DOHH2 (cell line): ENCODE measurements around the gene ADAM30.

ENCODE experiments used
- EZH2phosphoT487 ChIP-seq: fragments of 200-600 bp; sonication (generic); IDR thresholded peaks from 2 replicates; pipeline ENCODE4 v1.6.1; 2017; ENCODE audit warnings: borderline replicate concordance, mild to moderate bottlenecking, antibody characterized with exemption, low read length, moderate library complexity, mixed read lengths
- TF ChIP-seq, protein P1 (sequence below): fragments of 200-600 bp; sonication (generic); IDR thresholded peaks from one replicate; pipeline ENCODE4 v1.5.1; 2014; ENCODE audit warnings: antibody characterized with exemption, mild to moderate bottlenecking, low read depth, low read length; ENCODE audit not compliant: poor library complexity, severe bottlenecking

DNA sequence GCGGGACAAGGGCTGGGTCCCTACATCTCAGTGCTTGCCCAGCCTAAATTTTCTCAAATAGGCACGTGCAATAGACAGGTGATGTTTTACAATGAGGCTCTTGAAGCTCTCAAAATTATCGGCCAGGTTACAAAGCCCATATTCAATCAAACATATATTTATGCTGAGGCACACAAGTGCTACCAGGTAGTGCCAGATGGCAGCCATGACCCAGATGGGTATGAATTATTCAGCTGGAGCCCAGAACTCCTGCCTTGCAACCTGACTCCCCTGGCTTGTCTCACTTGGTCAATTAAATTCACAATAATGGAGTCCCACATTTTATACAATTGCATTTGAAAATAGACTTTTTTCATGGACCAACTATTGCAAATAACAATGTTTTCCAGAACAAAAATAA is 12.3 kb upstream of the ADAM30 start:
- TF ChIP-seq, protein P1, sequence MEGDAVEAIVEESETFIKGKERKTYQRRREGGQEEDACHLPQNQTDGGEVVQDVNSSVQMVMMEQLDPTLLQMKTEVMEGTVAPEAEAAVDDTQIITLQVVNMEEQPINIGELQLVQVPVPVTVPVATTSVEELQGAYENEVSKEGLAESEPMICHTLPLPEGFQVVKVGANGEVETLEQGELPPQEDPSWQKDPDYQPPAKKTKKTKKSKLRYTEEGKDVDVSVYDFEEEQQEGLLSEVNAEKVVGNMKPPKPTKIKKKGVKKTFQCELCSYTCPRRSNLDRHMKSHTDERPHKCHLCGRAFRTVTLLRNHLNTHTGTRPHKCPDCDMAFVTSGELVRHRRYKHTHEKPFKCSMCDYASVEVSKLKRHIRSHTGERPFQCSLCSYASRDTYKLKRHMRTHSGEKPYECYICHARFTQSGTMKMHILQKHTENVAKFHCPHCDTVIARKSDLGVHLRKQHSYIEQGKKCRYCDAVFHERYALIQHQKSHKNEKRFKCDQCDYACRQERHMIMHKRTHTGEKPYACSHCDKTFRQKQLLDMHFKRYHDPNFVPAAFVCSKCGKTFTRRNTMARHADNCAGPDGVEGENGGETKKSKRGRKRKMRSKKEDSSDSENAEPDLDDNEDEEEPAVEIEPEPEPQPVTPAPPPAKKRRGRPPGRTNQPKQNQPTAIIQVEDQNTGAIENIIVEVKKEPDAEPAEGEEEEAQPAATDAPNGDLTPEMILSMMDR, result no peak
- TF ChIP-seq EZH2phosphoT487, result no peak
